ENCODE results near the gene AGMAT. TPM values are rescaled to one million over a fixed set of nuclear protein-coding genes. Genes with fewer than 3 reads are reported as not detected.
A peak's percentile ranks its signal among the peaks of the same experiment; 100 is the strongest.

The AGMAT gene
- total RNA-seq, 1 donor from 2014 or later = 0.22 TPM

GRCh38 chr1:15618655-15619525, 34.0 kb upstream of the AGMAT start:
- H3K4me1 Mint-ChIP-seq (ENCODE audit: low read depth, unreplicated experiment) = peaks cover 7% of the 10 kb centered on the region
- peaks cover 4% of the 10 kb centered on the region for H3K27me3 Mint-ChIP-seq (ENCODE audit: unreplicated experiment)
- TF ChIP-seq CTCF (IDR thresholded peaks at IDR 0.05; ENCODE audit: partially characterized antibody, unreplicated experiment) = no peak
- peaks cover 6% of the 10 kb centered on the region for H3K9me3 Mint-ChIP-seq (ENCODE audit: unreplicated experiment)
- no peaks in the 10 kb centered on the region for H3K36me3 Mint-ChIP-seq (ENCODE audit: unreplicated experiment)
- H3K4me3 Mint-ChIP-seq (ENCODE audit: unreplicated experiment) = peak overlapping the region; percentile 96
- peak overlapping the region; percentile 87 for H3K27ac Mint-ChIP-seq (ENCODE audit: unreplicated experiment)
- DNase-seq = no peak

- peaks cover 6% of the 10 kb centered on the region for H3K9me3 Mint-ChIP-seq (ENCODE audit: unreplicated experiment)
- H3K4me1 Mint-ChIP-seq (ENCODE audit: low read depth, unreplicated experiment) = peaks cover 7% of the 10 kb centered on the region
Measured at GRCh38 chr1:15618077-15618654, 33.3 kb upstream of the AGMAT start.

GRCh38 chr1:15617173-15618076, 32.6 kb upstream of the AGMAT start, which contains the start of gene DDI2:
Gene DDI2 (plus strand): TSS chr1:15617458. CDS start chr1:15617671, 213 bp downstream.
- Mint-ChIP-seq H3K36me3 (ENCODE audit: unreplicated experiment) (no peaks in the 10 kb centered on the region), H3K27me3 (ENCODE audit: unreplicated experiment) (peaks cover 4% of the 10 kb centered on the region), H3K27ac (ENCODE audit: unreplicated experiment) (peak within 1 kb of the TSS; percentile 94), H3K4me1 (ENCODE audit: low read depth, unreplicated experiment) (peaks cover 6% of the 10 kb centered on the region), H3K4me3 (ENCODE audit: unreplicated experiment) (peak within 1 kb of the TSS; percentile 96), H3K9me3 (ENCODE audit: unreplicated experiment) (peaks cover 6% of the 10 kb centered on the region)
- peak; percentile 97 for DNase-seq
- TF ChIP-seq CTCF (IDR thresholded peaks at IDR 0.05; ENCODE audit: partially characterized antibody, unreplicated experiment) = no peak

More at GRCh38 chr1:15618077-15618654, 33.3 kb upstream of the AGMAT start:
- TF ChIP-seq CTCF (IDR thresholded peaks at IDR 0.05; ENCODE audit: partially characterized antibody, unreplicated experiment) = no peak
- peak overlapping the region; percentile 87 for H3K27ac Mint-ChIP-seq (ENCODE audit: unreplicated experiment)
- H3K36me3 Mint-ChIP-seq (ENCODE audit: unreplicated experiment) = no peaks in the 10 kb centered on the region
- DNase-seq = no peak
- peaks cover 4% of the 10 kb centered on the region for H3K27me3 Mint-ChIP-seq (ENCODE audit: unreplicated experiment)
- peak overlapping the region; percentile 96 for H3K4me3 Mint-ChIP-seq (ENCODE audit: unreplicated experiment)

GRCh38 chr1:15616373-15617172, 31.7 kb upstream of the AGMAT start:
- H3K27me3 Mint-ChIP-seq (ENCODE audit: unreplicated experiment) = peaks cover 4% of the 10 kb centered on the region
- peak overlapping the region; percentile 90 for H3K4me3 Mint-ChIP-seq (ENCODE audit: unreplicated experiment)
- H3K4me1 Mint-ChIP-seq (ENCODE audit: low read depth, unreplicated experiment) = peaks cover 5% of the 10 kb centered on the region
- no peaks in the 10 kb centered on the region for H3K36me3 Mint-ChIP-seq (ENCODE audit: unreplicated experiment)
- no peak for TF ChIP-seq CTCF (IDR thresholded peaks at IDR 0.05; ENCODE audit: partially characterized antibody, unreplicated experiment)
- H3K27ac Mint-ChIP-seq (ENCODE audit: unreplicated experiment) = peak overlapping the region; percentile 94
- peak; percentile 19 for DNase-seq
- H3K9me3 Mint-ChIP-seq (ENCODE audit: unreplicated experiment) = peaks cover 6% of the 10 kb centered on the region
